K562 (cell line): ENCODE data around the gene MRPL40. TPM values are rescaled to one million over a fixed set of nuclear protein-coding genes. Genes with fewer than 3 reads are reported as not detected.
A peak's percentile ranks its signal among the peaks of the same experiment; 100 is the strongest.

ENCODE experiments used
- BRCA1 ChIP-seq, 2 experiments: fragments of 450-650 bp in 1 of 2; sonication (generic) in 1 of 2; formaldehyde crosslinking in 1 of 2; IDR thresholded peaks; 2 replicates each; pipeline versions ENCODE4 v1.5.0 to v1.6.1; 2017 to 2020; ENCODE audit warnings: mild to moderate bottlenecking in 1 of 2, missing genetic modification reagents in 1 of 2
- EHMT2 ChIP-seq: fragments of 450-650 bp; IDR thresholded peaks from 2 replicates; pipeline ENCODE4 v1.6.1; 2018; ENCODE audit warnings: antibody characterized with exemption
- FIP1L1 ChIP-seq: fragments of 200-400 bp; formaldehyde crosslinking; IDR thresholded peaks from 2 replicates; pipeline ENCODE4 v1.6.1; 2018; ENCODE audit warnings: mild to moderate bottlenecking, low read depth, low read length; ENCODE audit not compliant: poor library complexity, severe bottlenecking
- JUN ChIP-seq, 2 experiments: sonication (generic) in 1 of 2; formaldehyde crosslinking in 1 of 2; IDR thresholded peaks; 2 replicates each; pipeline versions ENCODE4 v1.6.1 to v1.8.0; 2012 to 2022; ENCODE audit warnings: borderline replicate concordance in 2 of 2, mild to moderate bottlenecking in 2 of 2, improper control_type of control experiment in 1 of 2, low read depth in 1 of 2, low read length in 1 of 2, missing genetic modification reagents in 1 of 2
- MXI1 ChIP-seq: IDR thresholded peaks from 2 replicates; pipeline ENCODE4 v1.6.1; 2011; ENCODE audit warnings: low read depth, mild to moderate bottlenecking, improper control_type of control experiment, low read length
- SMARCA4 ChIP-seq: fragments of 450-650 bp; IDR thresholded peaks from 2 replicates; pipeline ENCODE4 v1.6.1; 2016
- U2AF1 ChIP-seq: fragments of 200-400 bp; formaldehyde crosslinking; optimal IDR thresholded peaks from 2 replicates; pipeline ENCODE3; 2017; ENCODE audit warnings: mild to moderate bottlenecking, low read depth, low read length, moderate library complexity
- ZNF134 ChIP-seq: fragments of 250-450 bp; sonication (Bioruptor Pico); conservative IDR thresholded peaks from 2 replicates; pipeline ENCODE4 v1.4.0; 2020
- ZNF445 ChIP-seq: fragments of 250-450 bp; sonication (Bioruptor Pico); IDR thresholded peaks from 2 replicates; pipeline ENCODE4 v1.4.0; 2020; ENCODE audit warnings: low read depth, mild to moderate bottlenecking, moderate library complexity
- ZNF707 ChIP-seq: fragments of 250-450 bp; sonication (Bioruptor Pico); conservative IDR thresholded peaks from 2 replicates; pipeline ENCODE4 v1.8.0; 2022; ENCODE audit warnings: inconsistent platforms, mild to moderate bottlenecking, moderate library complexity
- polyA plus RNA-seq, 8 experiments: library from polyadenylated mRNA; depleted of rRNA in 4 of 8; stranded (reverse) in 5 of 8; unstranded in 3 of 8; fragments of >200 nt; fragmentation: Nextera tagmentation in 2 of 8; fragmentation: Illumina TruSeq in 1 of 8; extraction: Ambion mirVana in 2 of 8; extraction: Trizol in 1 of 8; gene quantifications; 2 replicates each; pipeline versions ENCODE4 v1.2.1 to v1.2.3, GENCODE V29; 2011 to 2014; ENCODE audit warnings: inconsistent platforms in 1 of 8, missing spikeins in 1 of 8
- total RNA-seq, 7 experiments: library from RNA; depleted of rRNA in 6 of 7; stranded (reverse); fragments of >200 nt in 6 of 7; fragmentation: Illumina TruSeq in 2 of 7; extraction: Trizol in 2 of 7; gene quantifications; 2 replicates each; pipeline versions ENCODE4 v1.2.1 to v1.2.3, GENCODE V29; 2011 to 2021; ENCODE audit warnings: low replicate concordance in 1 of 7
- TF ChIP-seq, protein P1 (sequence below): sonication (generic); formaldehyde crosslinking; IDR thresholded peaks from 2 replicates; pipeline ENCODE4 v1.8.0; 2023; ENCODE audit warnings: mild to moderate bottlenecking, missing genetic modification reagents
- TF ChIP-seq, protein P2 (sequence below): sonication (generic); formaldehyde crosslinking; IDR thresholded peaks from 2 replicates; pipeline ENCODE4 v1.8.0; 2022; ENCODE audit warnings: mild to moderate bottlenecking, missing genetic modification reagents, borderline replicate concordance
- TF ChIP-seq, protein P3 (sequence below): fragments of 250-450 bp; sonication (Bioruptor Pico); IDR thresholded peaks from 2 replicates; pipeline ENCODE4 v1.4.0; 2020

Gene MRPL40
- total and polyA plus RNA-seq, 9 of the 15 experiments (the other 6 are each of a cell fraction or from before 2014, with no cell fraction given) = 132 to 652 (median 208) TPM

DNA sequence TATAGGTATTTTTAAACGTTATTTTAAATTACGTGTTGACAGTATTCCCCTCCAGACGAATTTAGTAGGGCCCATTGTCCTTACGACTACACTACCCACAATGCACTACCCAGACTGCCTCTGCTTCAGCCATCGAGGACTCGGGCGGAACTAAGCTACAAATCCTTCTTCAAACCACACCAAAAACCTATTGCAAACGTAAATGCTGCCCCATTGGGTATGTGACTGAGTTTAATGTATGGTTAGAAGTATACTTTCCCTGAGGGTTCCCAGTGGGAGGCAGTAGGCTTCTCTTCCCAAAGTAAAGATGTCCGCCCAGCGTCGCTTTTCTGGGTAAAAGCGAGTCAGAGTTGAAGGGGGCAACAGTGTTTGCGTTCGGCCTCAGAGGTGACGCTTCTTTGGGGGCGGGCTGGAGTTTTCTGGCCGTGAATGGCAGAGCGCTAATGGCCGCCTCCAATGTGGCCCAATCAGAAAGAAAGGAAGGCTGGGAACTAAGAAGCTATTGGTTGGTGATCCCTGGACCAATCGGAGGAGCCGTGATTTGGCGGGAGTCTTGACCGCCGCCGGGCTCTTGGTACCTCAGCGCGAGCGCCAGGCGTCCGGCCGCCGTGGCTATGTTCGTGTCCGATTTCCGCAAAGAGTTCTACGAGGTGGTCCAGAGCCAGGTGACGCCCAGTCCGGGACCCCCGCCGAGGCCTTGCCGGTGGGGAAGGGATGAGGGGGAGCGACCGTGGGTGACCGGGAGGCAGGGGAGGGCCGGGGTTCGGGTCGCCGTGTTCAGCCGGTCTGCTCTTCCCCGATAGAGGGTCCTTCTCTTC, 47.2 kb downstream of the MRPL40 start, which contains the start of gene CDC45 (continued):
- TF ChIP-seq, protein P1, sequence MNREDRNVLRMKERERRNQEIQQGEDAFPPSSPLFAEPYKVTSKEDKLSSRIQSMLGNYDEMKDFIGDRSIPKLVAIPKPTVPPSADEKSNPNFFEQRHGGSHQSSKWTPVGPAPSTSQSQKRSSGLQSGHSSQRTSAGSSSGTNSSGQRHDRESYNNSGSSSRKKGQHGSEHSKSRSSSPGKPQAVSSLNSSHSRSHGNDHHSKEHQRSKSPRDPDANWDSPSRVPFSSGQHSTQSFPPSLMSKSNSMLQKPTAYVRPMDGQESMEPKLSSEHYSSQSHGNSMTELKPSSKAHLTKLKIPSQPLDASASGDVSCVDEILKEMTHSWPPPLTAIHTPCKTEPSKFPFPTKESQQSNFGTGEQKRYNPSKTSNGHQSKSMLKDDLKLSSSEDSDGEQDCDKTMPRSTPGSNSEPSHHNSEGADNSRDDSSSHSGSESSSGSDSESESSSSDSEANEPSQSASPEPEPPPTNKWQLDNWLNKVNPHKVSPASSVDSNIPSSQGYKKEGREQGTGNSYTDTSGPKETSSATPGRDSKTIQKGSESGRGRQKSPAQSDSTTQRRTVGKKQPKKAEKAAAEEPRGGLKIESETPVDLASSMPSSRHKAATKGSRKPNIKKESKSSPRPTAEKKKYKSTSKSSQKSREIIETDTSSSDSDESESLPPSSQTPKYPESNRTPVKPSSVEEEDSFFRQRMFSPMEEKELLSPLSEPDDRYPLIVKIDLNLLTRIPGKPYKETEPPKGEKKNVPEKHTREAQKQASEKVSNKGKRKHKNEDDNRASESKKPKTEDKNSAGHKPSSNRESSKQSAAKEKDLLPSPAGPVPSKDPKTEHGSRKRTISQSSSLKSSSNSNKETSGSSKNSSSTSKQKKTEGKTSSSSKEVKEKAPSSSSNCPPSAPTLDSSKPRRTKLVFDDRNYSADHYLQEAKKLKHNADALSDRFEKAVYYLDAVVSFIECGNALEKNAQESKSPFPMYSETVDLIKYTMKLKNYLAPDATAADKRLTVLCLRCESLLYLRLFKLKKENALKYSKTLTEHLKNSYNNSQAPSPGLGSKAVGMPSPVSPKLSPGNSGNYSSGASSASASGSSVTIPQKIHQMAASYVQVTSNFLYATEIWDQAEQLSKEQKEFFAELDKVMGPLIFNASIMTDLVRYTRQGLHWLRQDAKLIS (CRISPR knock-in tag) = no peak
- TF ChIP-seq BRCA1 (IDR thresholded peaks at IDR 0.05) (no peak), BRCA1 (CRISPR knock-in tag; IDR thresholded peaks at IDR 0.05) (no peak), ZNF134 (peak; percentile 88), SMARCA4 (no peak), EHMT2 (no peak), U2AF1 (no peak), ZNF445 (CRISPR knock-in tag) (peak; percentile 96), MXI1 (peak; percentile 88; the same call in 1 of the 2 replicates), JUN (IDR thresholded peaks at IDR 0.05; ENCODE audit: borderline replicate concordance, low read depth, low read length) (peak; percentile 63), JUN (CRISPR knock-in tag; IDR thresholded peaks at IDR 0.05; ENCODE audit: borderline replicate concordance) (no peak), ZNF707 (CRISPR knock-in tag) (peak; percentile 60; the same call in 1 of the 2 replicates), FIP1L1 (peak; percentile 91)
- TF ChIP-seq, protein P2, sequence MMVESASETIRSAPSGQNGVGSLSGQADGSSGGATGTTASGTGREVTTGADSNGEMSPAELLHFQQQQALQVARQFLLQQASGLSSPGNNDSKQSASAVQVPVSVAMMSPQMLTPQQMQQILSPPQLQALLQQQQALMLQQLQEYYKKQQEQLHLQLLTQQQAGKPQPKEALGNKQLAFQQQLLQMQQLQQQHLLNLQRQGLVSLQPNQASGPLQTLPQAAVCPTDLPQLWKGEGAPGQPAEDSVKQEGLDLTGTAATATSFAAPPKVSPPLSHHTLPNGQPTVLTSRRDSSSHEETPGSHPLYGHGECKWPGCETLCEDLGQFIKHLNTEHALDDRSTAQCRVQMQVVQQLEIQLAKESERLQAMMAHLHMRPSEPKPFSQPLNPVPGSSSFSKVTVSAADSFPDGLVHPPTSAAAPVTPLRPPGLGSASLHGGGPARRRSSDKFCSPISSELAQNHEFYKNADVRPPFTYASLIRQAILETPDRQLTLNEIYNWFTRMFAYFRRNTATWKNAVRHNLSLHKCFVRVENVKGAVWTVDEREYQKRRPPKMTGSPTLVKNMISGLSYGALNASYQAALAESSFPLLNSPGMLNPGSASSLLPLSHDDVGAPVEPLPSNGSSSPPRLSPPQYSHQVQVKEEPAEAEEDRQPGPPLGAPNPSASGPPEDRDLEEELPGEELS (CRISPR knock-in tag) = no peak
- TF ChIP-seq, protein P3, sequence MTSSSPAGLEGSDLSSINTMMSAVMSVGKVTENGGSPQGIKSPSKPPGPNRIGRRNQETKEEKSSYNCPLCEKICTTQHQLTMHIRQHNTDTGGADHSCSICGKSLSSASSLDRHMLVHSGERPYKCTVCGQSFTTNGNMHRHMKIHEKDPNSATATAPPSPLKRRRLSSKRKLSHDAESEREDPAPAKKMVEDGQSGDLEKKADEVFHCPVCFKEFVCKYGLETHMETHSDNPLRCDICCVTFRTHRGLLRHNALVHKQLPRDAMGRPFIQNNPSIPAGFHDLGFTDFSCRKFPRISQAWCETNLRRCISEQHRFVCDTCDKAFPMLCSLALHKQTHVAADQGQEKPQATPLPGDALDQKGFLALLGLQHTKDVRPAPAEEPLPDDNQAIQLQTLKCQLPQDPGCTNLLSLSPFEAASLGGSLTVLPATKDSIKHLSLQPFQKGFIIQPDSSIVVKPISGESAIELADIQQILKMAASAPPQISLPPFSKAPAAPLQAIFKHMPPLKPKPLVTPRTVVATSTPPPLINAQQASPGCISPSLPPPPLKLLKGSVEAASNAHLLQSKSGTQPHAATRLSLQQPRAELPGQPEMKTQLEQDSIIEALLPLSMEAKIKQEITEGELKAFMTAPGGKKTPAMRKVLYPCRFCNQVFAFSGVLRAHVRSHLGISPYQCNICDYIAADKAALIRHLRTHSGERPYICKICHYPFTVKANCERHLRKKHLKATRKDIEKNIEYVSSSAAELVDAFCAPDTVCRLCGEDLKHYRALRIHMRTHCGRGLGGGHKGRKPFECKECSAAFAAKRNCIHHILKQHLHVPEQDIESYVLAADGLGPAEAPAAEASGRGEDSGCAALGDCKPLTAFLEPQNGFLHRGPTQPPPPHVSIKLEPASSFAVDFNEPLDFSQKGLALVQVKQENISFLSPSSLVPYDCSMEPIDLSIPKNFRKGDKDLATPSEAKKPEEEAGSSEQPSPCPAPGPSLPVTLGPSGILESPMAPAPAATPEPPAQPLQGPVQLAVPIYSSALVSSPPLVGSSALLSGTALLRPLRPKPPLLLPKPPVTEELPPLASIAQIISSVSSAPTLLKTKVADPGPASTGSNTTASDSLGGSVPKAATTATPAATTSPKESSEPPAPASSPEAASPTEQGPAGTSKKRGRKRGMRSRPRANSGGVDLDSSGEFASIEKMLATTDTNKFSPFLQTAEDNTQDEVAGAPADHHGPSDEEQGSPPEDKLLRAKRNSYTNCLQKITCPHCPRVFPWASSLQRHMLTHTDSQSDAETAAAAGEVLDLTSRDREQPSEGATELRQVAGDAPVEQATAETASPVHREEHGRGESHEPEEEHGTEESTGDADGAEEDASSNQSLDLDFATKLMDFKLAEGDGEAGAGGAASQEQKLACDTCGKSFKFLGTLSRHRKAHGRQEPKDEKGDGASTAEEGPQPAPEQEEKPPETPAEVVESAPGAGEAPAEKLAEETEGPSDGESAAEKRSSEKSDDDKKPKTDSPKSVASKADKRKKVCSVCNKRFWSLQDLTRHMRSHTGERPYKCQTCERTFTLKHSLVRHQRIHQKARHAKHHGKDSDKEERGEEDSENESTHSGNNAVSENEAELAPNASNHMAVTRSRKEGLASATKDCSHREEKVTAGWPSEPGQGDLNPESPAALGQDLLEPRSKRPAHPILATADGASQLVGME (CRISPR knock-in tag) = peak; percentile 85; the same call in 1 of the 2 replicates
